HG03565 (cell line): Measurements from ENCODE around the gene NUP214.

Source experiments
- ATAC-seq: cut with Tn5 transposase; IDR thresholded peaks from one replicate; pipeline ENCODE4 v1.9.1; 2021; ENCODE audit warnings: mild to moderate bottlenecking, moderate library complexity; ENCODE audit not compliant: unreplicated experiment

NUP214 gene

DNA sequence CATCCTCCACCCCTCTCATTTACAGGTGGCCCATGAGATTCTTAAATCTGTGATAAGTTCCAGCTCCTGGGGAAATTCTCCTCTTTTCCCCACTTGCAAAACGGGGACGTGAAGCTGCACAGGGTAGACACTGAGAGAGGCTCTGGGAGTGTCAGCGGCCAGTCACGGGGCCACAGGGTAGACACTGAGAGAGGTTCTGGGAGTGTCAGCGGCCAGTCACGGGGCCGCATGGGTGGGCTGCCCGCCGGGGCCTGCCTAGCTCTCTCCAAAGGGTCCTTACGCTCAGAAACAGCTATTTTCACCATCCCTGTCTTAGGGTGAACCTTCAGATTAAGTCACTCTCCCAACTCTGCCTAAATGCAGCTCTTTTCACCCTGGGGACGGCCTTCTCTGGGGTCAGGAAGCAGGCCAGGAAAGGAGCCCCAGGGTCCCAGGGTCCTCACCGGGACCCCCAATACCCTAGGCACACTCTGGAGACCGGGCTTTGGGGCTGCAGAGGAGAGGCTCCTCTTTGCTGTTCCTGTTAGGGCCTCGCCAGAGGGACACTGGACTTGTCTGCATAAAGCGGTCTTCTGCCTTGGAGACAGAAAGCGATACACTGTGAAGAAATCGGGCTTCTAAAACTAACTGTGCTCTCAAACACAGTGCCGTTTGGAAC is 149.4 kb downstream of the NUP214 start:
- no peak for ATAC-seq

DNA sequence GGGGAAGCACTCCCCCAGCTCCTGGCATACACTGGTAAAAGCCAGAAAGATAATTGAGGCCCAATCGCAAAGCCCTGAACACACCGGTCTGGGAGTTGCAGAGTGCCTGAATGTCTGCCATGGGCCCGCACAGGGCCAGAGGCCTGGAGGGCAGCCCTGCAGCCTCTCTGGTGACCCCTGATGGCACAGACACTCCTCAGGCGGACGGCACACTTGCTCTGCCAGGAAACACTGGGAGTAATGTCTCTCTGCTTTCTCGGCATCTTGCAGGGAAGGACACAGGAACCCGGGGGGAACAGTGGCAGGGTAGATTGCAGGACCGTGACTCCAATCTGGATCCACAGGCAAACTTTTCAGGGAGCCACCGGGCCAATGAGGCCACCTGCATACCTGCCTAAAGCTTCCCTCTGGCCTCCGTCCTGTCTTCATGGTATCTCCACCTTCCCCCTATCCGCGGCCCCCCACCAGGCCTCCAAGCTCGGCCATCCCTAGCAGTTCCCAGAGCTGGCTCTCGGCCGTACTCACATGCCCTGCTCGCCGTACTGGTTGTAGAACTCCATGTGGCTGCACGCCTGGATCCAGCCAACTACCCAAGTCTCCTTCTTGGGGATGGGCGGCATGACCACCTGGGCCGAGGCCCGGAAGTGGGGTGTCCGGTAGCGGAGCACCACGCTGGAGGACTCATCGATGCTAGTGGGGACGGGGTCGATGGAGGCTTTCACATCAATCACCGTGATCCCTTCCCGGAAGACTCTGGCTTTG is 150.1 kb downstream of the NUP214 start:
- no peak for ATAC-seq

- ATAC-seq, result no peak
Observed at GRCh38 chr9:131276094-131276888, 150.9 kb downstream of the NUP214 start, which contains the start of gene FAM78A. Gene FAM78A, minus strand, starts transcription at chr9:131276510. Its CDS starts 331 bp downstream, at chr9:131276179.

- ATAC-seq, result no peak
Observed at GRCh38 chr9:131276891-131277286, 151.5 kb downstream of the NUP214 start.

GRCh38 chr9:131277287-131277909 is 152.0 kb downstream of the NUP214 start:
- ATAC-seq, result no peak

- no peak for ATAC-seq
Observed at GRCh38 chr9:131277910-131278701, 152.7 kb downstream of the NUP214 start.

GRCh38 chr9:131278702-131279111 is 153.3 kb downstream of the NUP214 start:
- no peak for ATAC-seq

GRCh38 chr9:131279196-131279862 is 153.9 kb downstream of the NUP214 start:
- no peak for ATAC-seq

- no peak for ATAC-seq
Observed at GRCh38 chr9:131279863-131280570, 154.6 kb downstream of the NUP214 start.

- no peak for ATAC-seq
Observed at GRCh38 chr9:131280660-131281059, 155.3 kb downstream of the NUP214 start.

- ATAC-seq, result no peak
Observed at GRCh38 chr9:131281119-131281965, 156.0 kb downstream of the NUP214 start.

GRCh38 chr9:131282175-131282574 is 156.8 kb downstream of the NUP214 start:
- ATAC-seq, result no peak

- no peak for ATAC-seq
Observed at GRCh38 chr9:131282688-131283422, 157.5 kb downstream of the NUP214 start.
